ENCODE data around the gene GRIN2B.

DNA sequence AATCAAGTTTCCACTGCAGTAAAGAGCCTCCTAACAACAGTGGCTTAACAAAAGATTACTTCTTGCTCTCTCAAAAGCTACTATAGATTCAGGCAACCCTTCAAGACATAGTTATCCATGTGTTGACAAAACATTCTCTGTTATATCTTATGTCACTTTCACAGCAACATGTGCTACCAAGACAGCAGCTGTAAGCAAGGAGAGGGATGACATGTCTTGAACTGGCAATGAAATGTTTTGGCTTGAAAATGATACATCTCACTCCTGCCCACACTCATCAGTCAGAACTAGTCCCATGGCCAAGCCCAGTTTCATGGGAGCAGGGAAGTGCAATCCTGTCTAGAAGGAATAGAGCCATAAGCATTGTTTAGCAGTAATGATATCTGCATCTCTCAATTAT, 10.7 kb upstream of the GRIN2B start:
- TF ChIP-seq GABPA (IDR thresholded peaks at IDR 0.05; ENCODE audit: low read depth): no peak
- no peak for TF ChIP-seq PML (IDR thresholded peaks at IDR 0.05; ENCODE audit: low read length)
- TF ChIP-seq BRCA1 (IDR thresholded peaks at IDR 0.05; ENCODE audit: low read depth, low read length): no peak
- TF ChIP-seq RELA (IDR thresholded peaks at IDR 0.05; ENCODE audit: borderline replicate concordance, partially characterized antibody): no peak
- TF ChIP-seq, protein P1, sequence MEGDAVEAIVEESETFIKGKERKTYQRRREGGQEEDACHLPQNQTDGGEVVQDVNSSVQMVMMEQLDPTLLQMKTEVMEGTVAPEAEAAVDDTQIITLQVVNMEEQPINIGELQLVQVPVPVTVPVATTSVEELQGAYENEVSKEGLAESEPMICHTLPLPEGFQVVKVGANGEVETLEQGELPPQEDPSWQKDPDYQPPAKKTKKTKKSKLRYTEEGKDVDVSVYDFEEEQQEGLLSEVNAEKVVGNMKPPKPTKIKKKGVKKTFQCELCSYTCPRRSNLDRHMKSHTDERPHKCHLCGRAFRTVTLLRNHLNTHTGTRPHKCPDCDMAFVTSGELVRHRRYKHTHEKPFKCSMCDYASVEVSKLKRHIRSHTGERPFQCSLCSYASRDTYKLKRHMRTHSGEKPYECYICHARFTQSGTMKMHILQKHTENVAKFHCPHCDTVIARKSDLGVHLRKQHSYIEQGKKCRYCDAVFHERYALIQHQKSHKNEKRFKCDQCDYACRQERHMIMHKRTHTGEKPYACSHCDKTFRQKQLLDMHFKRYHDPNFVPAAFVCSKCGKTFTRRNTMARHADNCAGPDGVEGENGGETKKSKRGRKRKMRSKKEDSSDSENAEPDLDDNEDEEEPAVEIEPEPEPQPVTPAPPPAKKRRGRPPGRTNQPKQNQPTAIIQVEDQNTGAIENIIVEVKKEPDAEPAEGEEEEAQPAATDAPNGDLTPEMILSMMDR (IDR thresholded peaks at IDR 0.05 in 2 of 3, conservative IDR thresholded peaks at IDR 0.05 in 1 of 3; ENCODE audit: control insufficient read depth in 2 of 3, extremely low read depth in 1 of 3, insufficient read depth in 1 of 3, low read depth in 3 of 3, low read length in 3 of 3): no peak
- TF ChIP-seq POLR2AphosphoS5 (IDR thresholded peaks at IDR 0.05; ENCODE audit: low read length): no peak
- no peak for TF ChIP-seq RUNX3 (IDR thresholded peaks at IDR 0.05; ENCODE audit: low read length)
- no peak for TF ChIP-seq MYC (IDR thresholded peaks at IDR 0.05; ENCODE audit: insufficient read depth, insufficient read length, insufficient replicate concordance, low read length, severe bottlenecking)
